Sigmoid colon (tissue), 7 donors: ENCODE data around the gene C1GALT1. TPM values are rescaled to one million over a fixed set of nuclear protein-coding genes. Genes with fewer than 3 reads are reported as not detected.

Experiments used
- DNase-seq: peaks from one replicate; pipeline ENCODE4 v3.0.0-alpha.2; 2019
- H3K27ac ChIP-seq, 4 donors: fragments of 200-600 bp; sonication (generic); one replicate each; pipeline ENCODE4 v1.5.1; 2016 to 2019; ENCODE audit warnings: mild to moderate bottlenecking in 1 of 4
- H3K27me3 ChIP-seq, 3 donors: fragments of 200-600 bp; sonication (generic); one replicate each; pipeline ENCODE4 v1.5.1; 2019; ENCODE audit warnings: mild to moderate bottlenecking in 1 of 3
- H3K36me3 ChIP-seq, 4 donors: fragments of 200-600 bp; sonication (generic); one replicate each; pipeline ENCODE4 v1.5.1; 2016 to 2019
- H3K4me1 ChIP-seq, 4 donors: fragments of 200-600 bp; sonication (generic); one replicate each; pipeline ENCODE4 v1.5.1; 2017 to 2019
- H3K4me3 ChIP-seq, 4 donors: fragments of 200-600 bp; sonication (generic); one replicate each; pipeline ENCODE4 v1.5.1; 2017 to 2019; ENCODE audit warnings: mild to moderate bottlenecking in 2 of 4, moderate library complexity in 1 of 4
- H3K9me3 ChIP-seq, 4 donors: fragments of 200-600 bp in 3 of 4; sonication (generic) in 3 of 4; one replicate each; pipeline versions ENCODE4 v1.5.1 to v1.6.1; 2013 to 2019
- EP300 ChIP-seq, 4 donors: sonication (generic); formaldehyde crosslinking; IDR thresholded peaks; one replicate each; pipeline ENCODE4 v1.6.1; 2017; ENCODE audit warnings: antibody characterized with exemption in 4 of 4
- POLR2A ChIP-seq, 2 donors: fragments of 450-650 bp; IDR thresholded peaks; one replicate each; pipeline ENCODE4 v1.6.1; 2016; ENCODE audit warnings: antibody characterized with exemption in 2 of 2, mild to moderate bottlenecking in 2 of 2, moderate library complexity in 2 of 2
- POLR2AphosphoS5 ChIP-seq, 4 donors: sonication (generic); formaldehyde crosslinking; IDR thresholded peaks; one replicate each; pipeline ENCODE4 v1.6.1; 2017; ENCODE audit warnings: antibody characterized with exemption in 4 of 4
- WGBS, 2 donors: extraction: QIAGEN DNeasy Blood & Tissue Kit; methylation state at CpG; one replicate each; pipeline ENCODE4 v1.1.7; 2013; 5-methylcytosine and 5-hydroxymethylcytosine counted together
- intact Hi-C: fragments of 100-400 bp; cut with DNase I; formaldehyde crosslinking; loops from one replicate; pipeline ENCODE4 v1.15.1; 2023
- polyA plus RNA-seq, 3 donors: library from polyadenylated mRNA; stranded (reverse); fragments of 200-250 nt; gene quantifications; one replicate each; pipeline ENCODE4 v1.2.3, GENCODE V29; 2013
- total RNA-seq, 4 donors: library from RNA; depleted of rRNA; stranded (reverse); fragments of >200 nt; gene quantifications; one replicate each; pipeline ENCODE4 v1.1.0, GENCODE V29; 2016
- TF ChIP-seq, protein P1 (sequence below), 4 experiments: fragments of 450-650 bp in 3 of 4; fragments of 200-600 bp in 1 of 4; IDR thresholded peaks; one replicate each; pipeline ENCODE4 v1.5.1; 2016 to 2019; ENCODE audit warnings: antibody characterized with exemption in 4 of 4, mild to moderate bottlenecking in 3 of 4, moderate library complexity in 2 of 4
- donor health status: healthy with polysubstance abuse.
- donor health status: Bipolar disorder and iron deficiency.
- donor health status: healthy.

The C1GALT1 gene
- total and polyA plus RNA-seq, 7 donors = 4.8 to 19.8 (median 11.6) TPM

DNA sequence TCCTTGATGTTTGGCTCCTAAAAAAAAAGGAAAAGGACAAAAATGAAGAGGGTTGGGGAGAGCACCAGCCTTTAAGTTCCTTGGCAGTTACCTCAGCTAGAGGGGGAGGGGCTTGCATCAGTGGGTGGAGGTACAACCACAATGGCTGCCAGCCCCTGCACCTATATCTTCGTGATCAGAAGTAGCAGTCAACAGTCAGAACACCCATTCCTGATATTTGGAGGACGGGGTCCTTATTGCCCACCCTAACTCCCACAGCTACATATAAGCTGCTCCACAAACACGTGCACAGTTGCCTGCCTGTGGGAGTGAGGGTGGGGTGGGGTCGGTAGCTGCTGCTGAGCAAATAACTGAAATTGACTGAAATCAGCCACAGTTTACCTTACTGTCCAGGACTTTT is 26.2 kb downstream of the C1GALT1 start:
- H3K9me3 ChIP-seq = no peaks in the 10 kb centered on the region
- H3K4me3 ChIP-seq = no peak overlapping the region
- no peak overlapping the region for H3K27ac ChIP-seq
- no peaks in the 10 kb centered on the region for H3K27me3 ChIP-seq
- no peaks in the 10 kb centered on the region for H3K4me1 ChIP-seq
- H3K36me3 ChIP-seq = no peaks in the 10 kb centered on the region
- 84 to 96% methylated on average over 4 of the region's 4 CpGs for WGBS, 2 donors
- TF ChIP-seq POLR2A (IDR thresholded peaks at IDR 0.05) = no peak
- no peak for TF ChIP-seq EP300 (IDR thresholded peaks at IDR 0.05)
- TF ChIP-seq POLR2AphosphoS5 (IDR thresholded peaks at IDR 0.05) = no peak
- TF ChIP-seq, protein P1, sequence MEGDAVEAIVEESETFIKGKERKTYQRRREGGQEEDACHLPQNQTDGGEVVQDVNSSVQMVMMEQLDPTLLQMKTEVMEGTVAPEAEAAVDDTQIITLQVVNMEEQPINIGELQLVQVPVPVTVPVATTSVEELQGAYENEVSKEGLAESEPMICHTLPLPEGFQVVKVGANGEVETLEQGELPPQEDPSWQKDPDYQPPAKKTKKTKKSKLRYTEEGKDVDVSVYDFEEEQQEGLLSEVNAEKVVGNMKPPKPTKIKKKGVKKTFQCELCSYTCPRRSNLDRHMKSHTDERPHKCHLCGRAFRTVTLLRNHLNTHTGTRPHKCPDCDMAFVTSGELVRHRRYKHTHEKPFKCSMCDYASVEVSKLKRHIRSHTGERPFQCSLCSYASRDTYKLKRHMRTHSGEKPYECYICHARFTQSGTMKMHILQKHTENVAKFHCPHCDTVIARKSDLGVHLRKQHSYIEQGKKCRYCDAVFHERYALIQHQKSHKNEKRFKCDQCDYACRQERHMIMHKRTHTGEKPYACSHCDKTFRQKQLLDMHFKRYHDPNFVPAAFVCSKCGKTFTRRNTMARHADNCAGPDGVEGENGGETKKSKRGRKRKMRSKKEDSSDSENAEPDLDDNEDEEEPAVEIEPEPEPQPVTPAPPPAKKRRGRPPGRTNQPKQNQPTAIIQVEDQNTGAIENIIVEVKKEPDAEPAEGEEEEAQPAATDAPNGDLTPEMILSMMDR (IDR thresholded peaks at IDR 0.05) = no peak
- no peak for DNase-seq
- intact Hi-C loops = no loop called here

- WGBS, 2 donors = 93 to 94% methylated on average over 10 of the region's 10 CpGs
- intact Hi-C loops = no loop called here
- DNase-seq = no peak
- no peaks in the 10 kb centered on the region for H3K27me3 ChIP-seq
- H3K27ac ChIP-seq = no peak overlapping the region
- no peak overlapping the region for H3K4me3 ChIP-seq
- TF ChIP-seq POLR2A (IDR thresholded peaks at IDR 0.05) (no peak), EP300 (IDR thresholded peaks at IDR 0.05) (no peak), POLR2AphosphoS5 (IDR thresholded peaks at IDR 0.05) (no peak)
- TF ChIP-seq, protein P1 (IDR thresholded peaks at IDR 0.05) = no peak
- no peaks in the 10 kb centered on the region for H3K4me1 ChIP-seq
- H3K36me3 ChIP-seq = no peaks in the 10 kb centered on the region
- no peaks in the 10 kb centered on the region for H3K9me3 ChIP-seq
Observed at GRCh38 chr7:7209412-7210050, 27.2 kb downstream of the C1GALT1 start.

DNA sequence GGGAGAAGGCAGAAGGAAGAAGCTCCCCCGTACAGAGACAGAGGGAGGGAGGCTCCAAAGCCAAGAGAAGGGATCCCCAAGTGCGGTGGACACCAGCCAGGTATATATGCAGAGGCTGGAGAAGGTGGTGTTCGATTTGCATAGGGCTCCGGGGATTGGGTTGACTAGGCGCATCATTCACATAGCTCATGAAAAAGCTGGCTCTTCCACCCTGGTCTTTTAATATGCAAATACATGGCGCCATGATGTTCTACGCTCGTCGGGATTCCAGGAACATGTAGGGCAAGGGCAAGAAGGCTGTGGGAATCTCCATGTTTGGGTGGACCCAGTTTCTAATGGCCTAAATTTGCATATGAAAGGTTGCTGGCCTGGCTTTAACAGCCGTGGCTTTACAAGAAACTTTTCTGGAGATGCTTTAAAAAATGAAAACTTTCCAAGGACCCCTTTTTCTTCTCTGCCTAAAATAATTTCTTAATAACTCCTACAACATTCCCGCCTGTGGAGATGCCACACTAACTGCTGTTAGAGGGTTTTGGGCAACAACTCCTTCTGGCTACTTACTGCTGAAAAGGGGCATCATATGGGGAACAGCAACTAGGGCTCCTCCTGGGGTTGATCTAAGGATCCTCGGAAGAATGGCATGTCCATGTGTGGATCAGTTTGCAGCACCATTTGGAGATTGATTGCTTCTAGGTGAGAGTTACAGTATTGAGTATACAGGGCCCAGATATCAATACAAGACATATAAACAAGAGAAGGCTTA is 28.3 kb downstream of the C1GALT1 start:
- TF ChIP-seq POLR2AphosphoS5 (IDR thresholded peaks at IDR 0.05) (no peak), POLR2A (IDR thresholded peaks at IDR 0.05) (no peak), EP300 (IDR thresholded peaks at IDR 0.05) (no peak)
- TF ChIP-seq, protein P1 (IDR thresholded peaks at IDR 0.05) = no peak
- WGBS, 2 donors = 92 to 96% methylated on average over 12 of the region's 12 CpGs
- intact Hi-C loops = no loop called here
- no peak for DNase-seq
- Histone ChIP-seq H3K9me3 (no peaks in the 10 kb centered on the region), H3K27me3 (no peaks in the 10 kb centered on the region), H3K36me3 (no peaks in the 10 kb centered on the region), H3K4me1 (no peaks in the 10 kb centered on the region), H3K27ac (no peak overlapping the region), H3K4me3 (no peak overlapping the region)

DNA sequence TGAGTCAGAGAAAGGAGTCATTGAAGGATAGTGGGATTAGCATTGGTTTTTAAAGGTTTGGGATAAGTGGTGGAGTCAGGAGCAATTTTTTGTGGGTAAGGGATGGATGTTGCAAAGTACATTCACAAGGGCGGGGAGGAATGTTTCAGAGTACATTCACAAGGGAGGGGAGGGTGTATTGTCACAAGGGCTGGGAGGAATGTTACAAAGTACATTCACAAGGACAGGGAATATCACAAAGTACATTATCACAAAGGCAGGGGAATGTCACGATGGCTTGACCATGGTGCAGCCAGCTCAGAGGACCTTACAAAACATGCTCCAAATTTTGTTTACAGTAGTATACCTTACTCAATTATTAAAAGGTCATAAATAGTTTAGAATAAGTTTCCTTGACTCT is 30.3 kb downstream of the C1GALT1 start:
- WGBS, 2 donors = 88 to 91% methylated on average over 2 of the region's 2 CpGs
- TF ChIP-seq POLR2AphosphoS5 (IDR thresholded peaks at IDR 0.05) (no peak), EP300 (IDR thresholded peaks at IDR 0.05) (no peak), POLR2A (IDR thresholded peaks at IDR 0.05) (no peak)
- TF ChIP-seq, protein P1 (IDR thresholded peaks at IDR 0.05) = no peak
- H3K27me3 ChIP-seq = no peaks in the 10 kb centered on the region
- no peaks in the 10 kb centered on the region for H3K9me3 ChIP-seq
- no peak for DNase-seq
- H3K4me1 ChIP-seq = no peaks in the 10 kb centered on the region
- intact Hi-C loops = no loop called here
- H3K36me3 ChIP-seq = no peaks in the 10 kb centered on the region
- no peak overlapping the region for H3K27ac ChIP-seq
- H3K4me3 ChIP-seq = no peak overlapping the region
